Aorta (tissue), 5 donors: ENCODE data around the gene PTMA. TPM values are rescaled to one million over a fixed set of nuclear protein-coding genes. Genes with fewer than 3 reads are reported as not detected.
"Not testable (repeated sequence)": the region's sequence is repeated elsewhere in the genome, so short reads cannot be mapped to it uniquely, and the experiment has no call there.

ENCODE experiments used
- ATAC-seq: fragments of 200-7000 bp; cut with Tn5 transposase; one replicate; pipeline ENCODE4 v1.9.1; 2022; ENCODE audit warnings: moderate library complexity; ENCODE audit not compliant: low FRiP score
- DNase-seq, 2 donors: peaks; one replicate each; pipeline ENCODE4 v3.0.0-alpha.2; 2020
- H3K27ac ChIP-seq, 2 donors: one replicate each; pipeline ENCODE4 v1.5.1; 2013; ENCODE audit warnings: low read length in 2 of 2, mild to moderate bottlenecking in 2 of 2, moderate library complexity in 2 of 2, control low read depth in 1 of 2, inconsistent platforms in 1 of 2, low read depth in 1 of 2
- H3K27me3 ChIP-seq, 2 donors: one replicate each; pipeline ENCODE4 v1.6.1; 2013; ENCODE audit warnings: control low read depth in 1 of 2, low read length in 1 of 2, mild to moderate bottlenecking in 1 of 2, moderate library complexity in 1 of 2; ENCODE audit not compliant: insufficient read depth in 2 of 2, control insufficient read depth in 1 of 2
- H3K36me3 ChIP-seq, 2 donors: one replicate each; pipeline ENCODE4 v1.6.1; 2013; ENCODE audit warnings: control low read depth in 1 of 2, low read length in 1 of 2, mild to moderate bottlenecking in 1 of 2; ENCODE audit not compliant: insufficient read depth in 2 of 2, control insufficient read depth in 1 of 2
- H3K4me1 ChIP-seq, 2 donors: one replicate each; pipeline ENCODE4 v1.6.1; 2013; ENCODE audit warnings: low read length in 2 of 2, control low read depth in 1 of 2, mild to moderate bottlenecking in 1 of 2, moderate library complexity in 1 of 2; ENCODE audit not compliant: insufficient read depth in 2 of 2, control insufficient read depth in 1 of 2
- H3K4me3 ChIP-seq, 2 donors: one replicate each; pipeline ENCODE4 v1.5.1; 2013; ENCODE audit warnings: low read length in 2 of 2, control low read depth in 1 of 2, mild to moderate bottlenecking in 1 of 2
- H3K9me3 ChIP-seq: one replicate; pipeline ENCODE4 v1.6.1; 2013; ENCODE audit warnings: mild to moderate bottlenecking, low read length; ENCODE audit not compliant: control insufficient read depth
- WGBS, 2 donors: extraction: QIAGEN DNeasy Blood & Tissue Kit; methylation state at CpG; one replicate each; pipeline ENCODE4 v1.1.7; 2013; 5-methylcytosine and 5-hydroxymethylcytosine counted together
- intact Hi-C, 2 donors: fragments of 100-400 bp; cut with DNase I; formaldehyde crosslinking; loops; one replicate each; pipeline versions ENCODE4 v1.14.2 to v1.15.0; 2022
- long read RNA-seq, 2 donors: library from polyadenylated mRNA; unstranded; transcript quantifications; one replicate each; pipeline ENCODE4 v2.0.0, GENCODE V29; 2020 to 2021
- polyA plus RNA-seq, 2 donors: library from polyadenylated mRNA; stranded (reverse); fragments of 200-250 nt; gene quantifications; one replicate each; pipeline ENCODE4 v1.2.3, GENCODE V29; 2013
- total RNA-seq, 2 donors: library from RNA; stranded (reverse); fragmentation: NEBNext Ultra II Directional; extraction: Animal tissue kit (Norgen Biotek cat#: 25700); gene quantifications; one replicate each; pipeline ENCODE4 v1.2.1, GENCODE V29; 2021
- donor health status: healthy with polysubstance abuse.
- donor health status: Bipolar disorder and iron deficiency.
- donor health status: DM: no; HTN: no; CAD: no.
- donor health status: DM: no; HTN: no; CAD: no.
- donor health status: DM: yes; HTN: yes; CAD: no.

The PTMA gene
- total RNA-seq = 100 to 1,000 TPM; 792 to 882 TPM
- 1,000 to 10,000 TPM; 1,255 to 2,243 TPM for polyA plus RNA-seq
- long read RNA-seq, donor 1, transcript PTMA-209 (5 exons, 784 nt) = minor isoform, 6 of 802 reads
- long read RNA-seq, donor 1, transcript PTMA-201 (5 exons, 1,212 nt) = minor isoform, 64 of 802 reads
- long read RNA-seq, donor 1, transcript PTMA-202 (5 exons, 1,221 nt) = major isoform, 582 of 802 reads
- long read RNA-seq, donor 1, partial matches to known transcripts = 119 of 802 reads
- long read RNA-seq, donor 1, other reads (novel, unspliced or antisense) = 29 of 802 reads
- long read RNA-seq, donor 2, transcript PTMA-201 (5 exons, 1,212 nt) = minor isoform, 23 of 516 reads
- long read RNA-seq, donor 2, transcript PTMA-202 (5 exons, 1,221 nt) = major isoform, 372 of 516 reads
- long read RNA-seq, donor 2, partial matches to known transcripts = 93 of 516 reads
- long read RNA-seq, donor 2, other reads (novel, unspliced or antisense) = 24 of 516 reads

- Histone ChIP-seq H3K4me3 (peak within 1 kb of the TSS; percentile 50 to 79), H3K27me3 (no peaks in the 10 kb centered on the region), H3K27ac (peak within 1 kb of the TSS; percentile 90 to 95), H3K9me3 (no peaks in the 10 kb centered on the region), H3K4me1 (no peaks in the 10 kb centered on the region), H3K36me3 (peaks cover 0 to 3% of the 10 kb centered on the region in 2 donors)
- ATAC-seq = peak; percentile 91
- WGBS, 2 donors = 0% methylated on average over 66 to 97 of the region's 97 CpGs
- intact Hi-C loops = loop anchor here (1.0 to 5.0 kb wide), 6 partner anchors 41 to 95 kb away; no protein-coding TSS in a partner anchor
- peak; percentile 100 for DNase-seq
These were observed at the start of gene PTMA for GRCh38 chr2:231707927-231708772. TSS of gene PTMA (plus strand) at chr2:231708525. CDS start at chr2:231708707, 182 bp downstream.

- H3K4me1 ChIP-seq, H3K9me3 ChIP-seq, DNase-seq, H3K4me3 ChIP-seq, ATAC-seq, H3K36me3 ChIP-seq, H3K27me3 ChIP-seq, H3K27ac ChIP-seq: not testable (repeated sequence)
- 92 to 93% methylated on average over 7 of the region's 7 CpGs for WGBS, 2 donors
- intact Hi-C loops = loop anchor here in 1 of 2 donors (5.0 kb wide), 1 partner anchor 47 kb away; the partner anchor contains the start of gene PTMA
These were observed 48.3 kb upstream of the PTMA start for GRCh38 chr2:231660073-231660472.

GRCh38 chr2:231660860-231661259, 47.5 kb upstream of the PTMA start:
- 47 to 48% methylated on average over 8 of the region's 8 CpGs for WGBS, 2 donors
- Histone ChIP-seq H3K4me1 (no peaks in the 10 kb centered on the region), H3K36me3 (no peaks in the 10 kb centered on the region), H3K9me3 (no peaks in the 10 kb centered on the region), H3K27me3 (no peaks in the 10 kb centered on the region), H3K4me3 (no peak overlapping the region), H3K27ac (no peak overlapping the region)
- DNase-seq (no peak), ATAC-seq (no peak)
- intact Hi-C loops = loop anchor here in 1 of 2 donors (5.0 kb wide), 1 partner anchor 46 kb away; the partner anchor contains the start of gene PTMA

GRCh38 chr2:231661422-231662027, 46.8 kb upstream of the PTMA start:
- Histone ChIP-seq H3K4me1 (no peaks in the 10 kb centered on the region), H3K4me3 (peak overlapping the region in 1 of 2 donors; percentile 13), H3K27me3 (no peaks in the 10 kb centered on the region), H3K36me3 (no peaks in the 10 kb centered on the region), H3K9me3 (no peaks in the 10 kb centered on the region), H3K27ac (peak overlapping the region; percentile 8 to 93)
- 67 to 68% methylated on average over 28 of the region's 28 CpGs for WGBS, 2 donors
- no peak for DNase-seq
- ATAC-seq = no peak
- intact Hi-C loops = loop anchor here (2.0 to 5.0 kb wide), 2 partner anchors 19 to 46 kb away; partner anchors contain the start of gene PTMA (in 1 of the 2)

GRCh38 chr2:231662028-231662810, 46.1 kb upstream of the PTMA start:
- Histone ChIP-seq H3K36me3 (no peaks in the 10 kb centered on the region), H3K27me3 (no peaks in the 10 kb centered on the region), H3K27ac (peak overlapping the region; percentile 16 to 93), H3K4me1 (no peaks in the 10 kb centered on the region), H3K4me3 (peak overlapping the region in 1 of 2 donors; percentile 13), H3K9me3 (no peaks in the 10 kb centered on the region)
- DNase-seq (peak; percentile 97 to 99), ATAC-seq (peak; percentile 93)
- WGBS, 2 donors = 7 to 8% methylated on average over 68 to 87 of the region's 87 CpGs
- intact Hi-C loops = loop anchor here (2.0 to 5.0 kb wide), 2 partner anchors 19 to 45 kb away; partner anchors contain the start of gene PTMA (in 1 of the 2)

- no peaks in the 10 kb centered on the region for H3K4me1 ChIP-seq
- no peak for ATAC-seq
- peak overlapping the region; percentile 16 to 42 for H3K27ac ChIP-seq
- 94 to 95% methylated on average over 34 of the region's 34 CpGs for WGBS, 2 donors
- no peak for DNase-seq
- H3K9me3 ChIP-seq = no peaks in the 10 kb centered on the region
- intact Hi-C loops = loop anchor here (2.0 to 5.0 kb wide), 2 partner anchors 20 to 44 kb away; partner anchors contain the start of gene PTMA (in 1 of the 2)
- H3K4me3 ChIP-seq = no peak overlapping the region
- no peaks in the 10 kb centered on the region for H3K36me3 ChIP-seq
- no peaks in the 10 kb centered on the region for H3K27me3 ChIP-seq
These were observed 45.4 kb upstream of the PTMA start for GRCh38 chr2:231662811-231663457.

GRCh38 chr2:231663458-231664212, 44.7 kb upstream of the PTMA start:
- Histone ChIP-seq H3K36me3 (no peaks in the 10 kb centered on the region), H3K4me3 (no peak overlapping the region), H3K9me3 (no peaks in the 10 kb centered on the region), H3K4me1 (no peaks in the 10 kb centered on the region), H3K27ac (no peak overlapping the region), H3K27me3 (no peaks in the 10 kb centered on the region)
- intact Hi-C loops = loop anchor here (2.0 to 5.0 kb wide), 2 partner anchors 21 to 44 kb away; partner anchors contain the start of gene PTMA (in 1 of the 2)
- ATAC-seq (no peak), DNase-seq (no peak)
- 94% methylated on average over 27 of the region's 27 CpGs for WGBS, 2 donors
